HG02884 (cell line): ENCODE measurements around the gene FAM209A.
"Not testable (repeated sequence)": the region's sequence is repeated elsewhere in the genome, so short reads cannot be mapped to it uniquely, and the experiment has no call there.

Source experiments
- ATAC-seq: cut with Tn5 transposase; IDR thresholded peaks from one replicate; pipeline ENCODE4 v1.9.1; 2021; ENCODE audit warnings: mild to moderate bottlenecking, moderate library complexity; ENCODE audit not compliant: unreplicated experiment

The FAM209A gene

GRCh38 chr20:56537997-56538396 lies 13.5 kb downstream of the FAM209A start:
- ATAC-seq: no peak

GRCh38 chr20:56540415-56540814 lies 15.9 kb downstream of the FAM209A start:
- no peak for ATAC-seq

- no peak for ATAC-seq
These were observed 18.0 kb downstream of the FAM209A start for GRCh38 chr20:56542489-56543030.

- no peak for ATAC-seq
These were observed 27.0 kb downstream of the FAM209A start for GRCh38 chr20:56551571-56551970.

GRCh38 chr20:56552911-56553629 lies 28.5 kb downstream of the FAM209A start:
- ATAC-seq: no peak

GRCh38 chr20:56554869-56555268 lies 30.3 kb downstream of the FAM209A start:
- peak; percentile 83 for ATAC-seq

- ATAC-seq: no peak
These were observed 34.4 kb downstream of the FAM209A start for GRCh38 chr20:56558968-56559367.

GRCh38 chr20:56564526-56564925 lies 40.0 kb downstream of the FAM209A start:
- not testable (repeated sequence) for ATAC-seq

GRCh38 chr20:56565511-56565910 lies 41.0 kb downstream of the FAM209A start:
- ATAC-seq: no peak

- ATAC-seq: no peak
These were observed 42.1 kb downstream of the FAM209A start for GRCh38 chr20:56566621-56567020.

- ATAC-seq: no peak
These were observed 46.3 kb downstream of the FAM209A start for GRCh38 chr20:56570832-56571231.

- ATAC-seq: no peak
These were observed 47.6 kb downstream of the FAM209A start for GRCh38 chr20:56572172-56572571.

- ATAC-seq: no peak
These were observed 49.4 kb downstream of the FAM209A start for GRCh38 chr20:56573986-56574385.

GRCh38 chr20:56574531-56575142 lies 50.1 kb downstream of the FAM209A start:
- no peak for ATAC-seq

GRCh38 chr20:56575157-56575556 lies 50.6 kb downstream of the FAM209A start:
- ATAC-seq: no peak
